ENCODE measurements around the gene MAP3K12. TPM values are rescaled to one million over a fixed set of nuclear protein-coding genes. Genes with fewer than 3 reads are reported as not detected.
"Not testable (repeated sequence)": the region's sequence is repeated elsewhere in the genome, so short reads cannot be mapped to it uniquely, and the experiment has no call there.

The MAP3K12 gene
- total RNA-seq, 1 donor from 2014 or later: 18.7 TPM

- DNase-seq (ENCODE audit: low read depth): no peak
These were observed 7.1 kb downstream of the MAP3K12 start for GRCh38 chr12:53492188-53492587.

- DNase-seq (ENCODE audit: low read depth): peak; percentile 77
These were observed 9.9 kb downstream of the MAP3K12 start for GRCh38 chr12:53489242-53489864.

- no peak for DNase-seq (ENCODE audit: low read depth)
These were observed 12.3 kb downstream of the MAP3K12 start for GRCh38 chr12:53486736-53487487.

- DNase-seq (ENCODE audit: low read depth): no peak
These were observed 13.1 kb downstream of the MAP3K12 start for GRCh38 chr12:53485955-53486735.

- DNase-seq (ENCODE audit: low read depth): peak; percentile 77
These were observed 14.3 kb downstream of the MAP3K12 start for GRCh38 chr12:53484686-53485575.

GRCh38 chr12:53483979-53484377 is 15.3 kb downstream of the MAP3K12 start:
- DNase-seq (ENCODE audit: low read depth): no peak

- no peak for DNase-seq (ENCODE audit: low read depth)
These were observed 15.9 kb downstream of the MAP3K12 start for GRCh38 chr12:53483225-53483978.

GRCh38 chr12:53482626-53483168 is 16.6 kb downstream of the MAP3K12 start:
- DNase-seq (ENCODE audit: low read depth): no peak

GRCh38 chr12:53481939-53482586 is 17.2 kb downstream of the MAP3K12 start:
- no peak for DNase-seq (ENCODE audit: low read depth)

- not testable (repeated sequence) for DNase-seq (ENCODE audit: low read depth)
These were observed 17.8 kb downstream of the MAP3K12 start for GRCh38 chr12:53481458-53481857.

GRCh38 chr12:53480491-53481442 is 18.5 kb downstream of the MAP3K12 start:
- no peak for DNase-seq (ENCODE audit: low read depth)

- DNase-seq (ENCODE audit: low read depth): no peak
These were observed 19.9 kb downstream of the MAP3K12 start for GRCh38 chr12:53479331-53479730.

GRCh38 chr12:53478865-53479264 is 20.4 kb downstream of the MAP3K12 start:
- DNase-seq (ENCODE audit: low read depth): no peak

- no peak for DNase-seq (ENCODE audit: low read depth)
These were observed 22.5 kb downstream of the MAP3K12 start for GRCh38 chr12:53476769-53477209.

GRCh38 chr12:53474819-53475218 is 24.4 kb downstream of the MAP3K12 start:
- DNase-seq (ENCODE audit: low read depth): no peak

- no peak for DNase-seq (ENCODE audit: low read depth)
These were observed 25.2 kb downstream of the MAP3K12 start for GRCh38 chr12:53474077-53474476.

- no peak for DNase-seq (ENCODE audit: low read depth)
These were observed 27.1 kb downstream of the MAP3K12 start for GRCh38 chr12:53472056-53472582.

- DNase-seq (ENCODE audit: low read depth): no peak
These were observed 31.0 kb downstream of the MAP3K12 start for GRCh38 chr12:53468282-53468681.

GRCh38 chr12:53467880-53468279 is 31.4 kb downstream of the MAP3K12 start:
- DNase-seq (ENCODE audit: low read depth): no peak
